ENCODE measurements around the gene TAPT1.

- no peak for TF ChIP-seq CTCF (conservative IDR thresholded peaks at IDR 0.05; ENCODE audit: low read depth in 2 of 2)
- no peak for TF ChIP-seq EZH2 (IDR thresholded peaks at IDR 0.05; ENCODE audit: low read depth, unreplicated experiment)
- TF ChIP-seq CREB1 (CRISPR knock-in tag; IDR thresholded peaks at IDR 0.05; ENCODE audit: low read depth), result no peak
- TF ChIP-seq POLR2AphosphoS5 (IDR thresholded peaks at IDR 0.05; ENCODE audit: low read depth), result no peak
- TF ChIP-seq EZH2phosphoT487 (IDR thresholded peaks at IDR 0.05; ENCODE audit: unreplicated experiment), result no peak
- TF ChIP-seq REST (IDR thresholded peaks at IDR 0.05; ENCODE audit: unreplicated experiment), result no peak
- TF ChIP-seq ZNF331 (CRISPR knock-in tag; IDR thresholded peaks at IDR 0.05; ENCODE audit: low read depth), result no peak
- TF ChIP-seq STAT1 (IDR thresholded peaks at IDR 0.05; ENCODE audit: unreplicated experiment), result no peak
- no peak for TF ChIP-seq NANOG (IDR thresholded peaks at IDR 0.05; ENCODE audit: borderline replicate concordance)
- no peak for TF ChIP-seq ETS1 (IDR thresholded peaks at IDR 0.05)
- no peak for TF ChIP-seq JUNB (IDR thresholded peaks at IDR 0.05; ENCODE audit: unreplicated experiment)
Observed at GRCh38 chr4:16233569-16234177, 7.4 kb upstream of the TAPT1 start.

All from GM23338 (cell line).